Retinal pigment epithelial cell (primary cell): Measurements from ENCODE around the gene PIK3R5.

Source experiments
- DNase-seq: peaks from one replicate; pipeline ENCODE4 v3.0.0-alpha.2; 2010; ENCODE audit warnings: low read depth
- H3K4me3 ChIP-seq: 2 replicates; pipeline ENCODE4 v1.5.1; 2011; ENCODE audit warnings: mild to moderate bottlenecking, low read length, control low read depth, moderate library complexity
- CTCF ChIP-seq: conservative IDR thresholded peaks from 2 replicates; pipeline ENCODE4 v1.5.1; 2011; ENCODE audit warnings: low read depth, low read length, control low read depth, inconsistent platforms

The PIK3R5 gene

GRCh38 chr17:8923762-8924161 is 41.7 kb downstream of the PIK3R5 start:
- no peak for DNase-seq
- TF ChIP-seq CTCF: no peak
- H3K4me3 ChIP-seq: no peak overlapping the region

GRCh38 chr17:8922928-8923327 is 42.6 kb downstream of the PIK3R5 start:
- no peak for DNase-seq
- TF ChIP-seq CTCF: no peak
- H3K4me3 ChIP-seq: no peak overlapping the region

DNA sequence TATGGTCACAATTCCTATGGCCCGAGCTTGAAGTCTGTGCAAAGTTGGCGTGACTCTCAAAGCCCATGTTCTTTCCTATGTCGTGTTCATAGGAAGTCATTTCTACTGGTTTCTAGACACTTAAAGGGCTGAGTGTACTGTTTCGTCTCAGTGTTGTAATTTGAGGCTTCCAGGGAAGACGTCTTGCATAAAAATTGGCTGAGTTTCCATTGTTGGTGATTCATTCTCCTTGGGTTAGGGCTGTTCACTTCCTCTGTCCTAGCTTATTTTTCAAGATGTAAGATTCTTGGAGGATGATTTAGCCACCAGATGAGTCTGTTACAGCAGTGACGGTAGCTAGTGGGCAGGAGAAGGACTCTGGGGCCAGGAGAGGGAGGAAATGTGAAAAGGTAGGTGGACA is 43.1 kb downstream of the PIK3R5 start:
- no peak for TF ChIP-seq CTCF
- no peak overlapping the region for H3K4me3 ChIP-seq
- no peak for DNase-seq

GRCh38 chr17:8921147-8921546 is 44.4 kb downstream of the PIK3R5 start:
- no peak for DNase-seq
- no peak overlapping the region for H3K4me3 ChIP-seq
- no peak for TF ChIP-seq CTCF

GRCh38 chr17:8918807-8919465 is 46.6 kb downstream of the PIK3R5 start:
- DNase-seq: no peak
- H3K4me3 ChIP-seq: no peak overlapping the region

GRCh38 chr17:8916466-8916865 is 49.0 kb downstream of the PIK3R5 start:
- no peak overlapping the region for H3K4me3 ChIP-seq
- TF ChIP-seq CTCF: no peak
- no peak for DNase-seq

More at GRCh38 chr17:8918807-8919465, 46.6 kb downstream of the PIK3R5 start:
- no peak for TF ChIP-seq CTCF

GRCh38 chr17:8914554-8914953 is 51.0 kb downstream of the PIK3R5 start:
- no peak for TF ChIP-seq CTCF
- DNase-seq: no peak
- H3K4me3 ChIP-seq: no peak overlapping the region
